GM19043 (cell line): ENCODE results near the gene MAT2B.
A peak's percentile ranks its signal among the peaks of the same experiment; 100 is the strongest.
"Not testable (repeated sequence)": the region's sequence is repeated elsewhere in the genome, so short reads cannot be mapped to it uniquely, and the experiment has no call there.

Source experiments
- ATAC-seq: cut with Tn5 transposase; IDR thresholded peaks from one replicate; pipeline ENCODE4 v1.9.1; 2021; ENCODE audit warnings: low read depth; ENCODE audit not compliant: unreplicated experiment

MAT2B gene

DNA sequence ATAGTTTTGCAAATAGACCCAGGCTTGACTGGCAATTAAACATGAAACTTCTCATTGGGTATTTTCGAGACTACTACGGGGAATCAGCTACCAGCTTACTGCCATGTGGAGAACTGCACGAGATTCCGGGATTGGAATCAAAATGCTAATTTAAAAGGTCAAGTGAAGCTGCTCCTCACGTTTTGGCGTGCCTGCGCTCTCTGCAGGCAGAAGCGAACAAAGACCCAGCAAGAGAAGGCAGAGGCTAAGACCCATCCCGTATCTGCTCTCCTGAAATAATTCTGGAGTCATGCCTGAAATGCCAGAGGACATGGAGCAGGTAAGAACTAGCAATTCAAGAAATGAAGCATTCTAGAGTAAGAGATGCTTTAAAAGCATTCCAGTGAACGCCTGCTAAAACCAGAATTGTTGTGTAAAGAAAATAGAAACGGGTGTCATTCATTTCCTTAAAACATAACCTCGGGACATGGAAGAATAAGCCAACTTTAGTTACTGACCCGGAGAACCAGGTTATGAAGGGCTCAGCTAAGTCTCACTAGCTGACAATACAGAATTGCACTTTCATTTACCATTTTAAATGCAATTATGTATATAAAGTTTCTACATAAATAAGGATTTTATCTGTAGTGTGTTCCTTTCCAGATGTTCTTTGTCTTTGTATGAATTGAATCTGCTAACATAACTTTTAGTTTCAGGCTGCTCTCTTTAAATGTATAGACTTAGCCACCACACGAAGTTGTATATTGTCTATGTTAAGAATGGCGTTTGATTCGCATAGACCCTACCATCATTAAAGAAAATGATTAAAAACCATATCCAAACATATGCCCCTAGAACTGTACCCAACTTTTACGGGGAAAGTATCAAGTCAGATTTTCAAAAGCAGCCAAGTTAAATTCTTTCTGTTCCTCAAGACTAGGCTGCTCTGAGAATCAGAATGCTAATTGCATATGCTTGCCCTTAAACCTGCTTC is 2.0 kb upstream of the MAT2B start:
- peak; percentile 11 for ATAC-seq

DNA sequence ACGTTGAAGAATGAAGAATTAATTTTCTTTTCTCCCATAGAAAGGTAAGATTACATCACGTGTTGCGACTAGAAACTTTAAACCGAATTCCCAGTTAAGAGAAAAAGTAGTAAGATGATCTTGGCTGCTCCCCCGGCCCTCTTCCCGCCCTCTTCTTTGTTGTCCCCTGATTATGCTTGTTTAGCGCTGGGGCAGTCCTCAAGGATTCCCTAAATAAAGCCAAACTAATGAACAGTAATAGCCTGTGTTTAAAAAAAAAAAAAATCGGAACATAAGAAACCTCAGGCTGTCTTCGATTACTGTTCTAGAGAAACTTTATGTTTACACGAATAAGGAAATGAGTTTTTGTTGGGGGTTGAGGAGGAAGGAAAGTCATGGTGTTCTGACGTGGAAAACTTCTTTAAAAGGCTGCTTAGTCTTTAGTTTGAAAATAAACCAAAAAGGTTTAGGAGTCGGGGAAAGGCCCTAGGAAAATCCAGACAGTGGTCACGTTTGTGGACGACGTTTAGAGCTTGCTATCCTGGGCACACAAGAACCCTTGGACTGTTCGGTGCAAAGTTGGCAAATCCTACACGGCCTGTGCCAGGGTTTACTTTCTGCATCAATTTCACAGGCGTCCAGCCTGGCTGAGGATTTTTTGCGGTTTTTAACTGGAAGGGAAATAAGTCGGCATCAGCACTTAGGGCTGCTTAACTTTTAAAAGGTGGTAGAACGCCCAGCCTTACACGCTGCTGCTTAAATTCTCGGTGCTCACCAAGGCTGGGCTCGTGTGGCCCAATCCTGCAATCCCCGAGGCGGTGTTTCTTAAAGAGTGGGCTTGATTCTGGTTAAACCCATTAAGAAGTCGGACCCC is 1.1 kb upstream of the MAT2B start:
- ATAC-seq: no peak

DNA sequence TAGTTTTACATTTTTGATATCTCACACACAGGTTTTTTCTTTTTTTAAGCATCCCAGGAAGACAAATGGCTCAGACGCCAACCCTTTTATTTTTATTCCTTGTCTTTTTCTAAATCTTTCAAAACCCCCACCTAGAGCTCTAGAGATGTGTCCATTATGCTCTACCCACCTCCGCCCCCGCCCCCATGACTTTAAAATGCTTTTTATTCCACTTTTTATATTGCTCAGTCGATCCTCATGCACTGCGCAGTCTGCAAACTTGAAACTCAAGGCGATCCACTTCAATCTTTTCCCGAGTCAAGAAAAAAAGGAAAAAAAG is 411 bp upstream of the MAT2B start:
- ATAC-seq: no peak

DNA sequence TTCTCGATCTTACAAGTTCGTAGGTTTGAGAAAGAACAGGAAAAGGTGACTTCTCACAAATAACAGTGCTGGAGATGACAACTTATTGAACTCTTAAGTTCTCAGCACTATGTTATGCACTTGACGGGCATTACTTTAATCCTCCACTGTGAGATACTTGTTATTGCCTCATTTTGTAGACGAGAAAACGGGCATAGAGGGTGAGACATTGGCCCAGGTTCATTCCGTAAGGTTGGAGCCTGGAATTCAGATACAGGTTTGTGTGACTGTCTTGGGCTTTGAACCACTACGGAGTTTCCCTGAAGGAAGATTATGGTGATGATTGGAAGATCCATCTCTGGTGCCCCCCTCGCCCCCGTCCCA is 657 bp downstream of the MAT2B start:
- peak; percentile 7 for ATAC-seq

DNA sequence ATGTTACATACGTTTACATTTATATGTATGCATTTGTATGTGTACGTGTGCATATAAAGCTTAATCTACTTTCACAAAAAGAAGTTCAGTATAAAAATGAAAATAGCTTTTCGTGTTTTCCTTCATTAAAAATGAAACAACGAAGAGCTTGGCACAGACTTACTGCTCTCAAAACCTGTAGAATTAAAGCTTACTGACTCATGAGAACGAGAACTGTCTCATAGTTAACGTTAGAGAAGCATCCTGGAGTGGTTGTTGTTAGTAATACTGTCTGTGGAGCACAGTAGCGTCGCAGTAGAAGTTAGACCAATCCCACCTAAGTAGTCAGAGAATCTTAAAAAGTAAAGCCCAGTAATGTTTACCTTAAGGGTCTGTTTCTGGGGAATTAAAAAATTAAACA is 1.3 kb downstream of the MAT2B start:
- ATAC-seq: no peak

DNA sequence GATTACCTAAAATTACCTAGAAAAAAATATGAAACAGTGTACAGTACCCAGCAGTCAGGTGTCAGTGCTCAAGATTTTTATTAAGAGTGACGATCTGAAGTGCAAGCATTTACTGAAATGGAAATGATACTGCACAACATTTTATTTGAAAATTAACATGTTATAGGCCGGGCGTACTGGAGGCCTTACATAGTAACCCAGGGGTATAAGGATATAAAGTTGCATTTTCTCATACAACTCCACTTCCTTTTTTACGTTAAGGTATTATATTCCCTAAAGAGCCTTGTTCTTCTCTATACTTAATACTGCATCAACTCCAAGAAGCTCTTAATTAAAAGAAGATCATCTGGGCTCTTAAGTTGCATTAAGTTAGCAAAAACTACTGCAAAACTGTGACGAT is 3.3 kb downstream of the MAT2B start:
- no peak for ATAC-seq

DNA sequence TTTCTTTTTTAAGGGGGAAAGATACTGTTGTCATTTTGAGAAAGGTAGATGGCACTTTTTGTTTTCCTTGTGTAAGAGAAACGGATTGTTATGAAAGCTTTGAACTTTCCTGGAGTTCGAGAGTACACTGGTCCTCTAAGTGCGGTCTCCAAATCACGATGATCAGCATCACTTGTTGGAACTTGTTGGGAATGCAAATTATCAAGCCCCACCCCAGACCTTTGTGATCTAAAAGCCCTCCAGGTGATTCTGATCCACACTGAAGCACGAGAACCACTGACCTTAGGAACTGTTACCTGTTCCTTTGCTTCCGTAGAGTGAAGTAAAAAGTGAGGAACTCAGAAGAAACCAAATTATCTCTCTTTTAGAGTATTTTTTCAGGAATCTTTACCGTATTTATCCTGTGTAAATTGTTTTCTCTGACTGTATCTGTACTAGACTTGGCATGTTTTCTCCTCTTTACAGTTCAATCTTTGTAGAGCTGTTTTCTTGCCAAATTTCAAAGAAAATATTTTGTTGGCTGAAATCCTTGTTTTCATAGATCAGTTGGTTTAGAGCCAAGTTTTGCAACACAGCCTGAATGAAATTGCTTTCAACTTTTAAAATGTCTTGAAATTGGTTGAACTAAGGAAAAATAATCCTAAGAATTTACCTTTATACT is 4.0 kb downstream of the MAT2B start:
- ATAC-seq: no peak

DNA sequence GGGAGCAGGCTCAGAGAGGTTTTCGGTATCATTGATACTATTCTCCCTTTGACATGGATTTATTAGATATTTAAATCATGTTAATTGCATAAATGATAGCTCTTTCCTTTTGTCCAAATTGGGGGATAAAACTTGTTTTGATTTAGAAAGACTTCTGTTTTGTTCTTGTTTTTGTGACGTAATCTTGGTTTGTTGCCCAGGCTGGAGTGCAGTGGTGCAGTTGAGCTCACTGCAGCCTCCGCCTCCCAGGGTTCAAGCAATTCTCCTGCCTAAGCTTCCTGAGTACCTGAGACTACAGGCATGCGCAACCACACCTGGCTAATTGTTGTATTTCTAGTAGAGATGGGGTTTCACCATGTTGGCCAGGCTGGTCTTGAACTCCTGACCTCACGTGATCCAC is 7.1 kb downstream of the MAT2B start:
- ATAC-seq: no peak

DNA sequence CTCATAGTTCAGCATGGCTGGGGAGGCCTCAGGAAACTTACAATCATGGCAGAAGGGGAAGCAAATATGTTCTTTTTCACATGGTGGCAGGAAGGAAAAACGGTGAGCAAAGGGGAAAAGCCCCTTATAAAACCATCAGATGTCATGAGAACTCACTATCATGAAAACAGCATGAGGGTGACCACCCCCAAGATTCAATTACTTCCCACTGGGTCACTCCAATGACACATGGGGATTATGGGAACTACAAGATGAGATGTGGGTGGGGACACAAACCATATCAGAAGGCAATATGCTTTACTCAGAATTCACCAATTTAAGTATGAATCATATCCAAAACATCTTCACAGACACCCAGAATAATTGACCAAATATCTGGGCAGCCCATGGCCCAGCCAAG is 19.7 kb downstream of the MAT2B start:
- ATAC-seq: no peak

DNA sequence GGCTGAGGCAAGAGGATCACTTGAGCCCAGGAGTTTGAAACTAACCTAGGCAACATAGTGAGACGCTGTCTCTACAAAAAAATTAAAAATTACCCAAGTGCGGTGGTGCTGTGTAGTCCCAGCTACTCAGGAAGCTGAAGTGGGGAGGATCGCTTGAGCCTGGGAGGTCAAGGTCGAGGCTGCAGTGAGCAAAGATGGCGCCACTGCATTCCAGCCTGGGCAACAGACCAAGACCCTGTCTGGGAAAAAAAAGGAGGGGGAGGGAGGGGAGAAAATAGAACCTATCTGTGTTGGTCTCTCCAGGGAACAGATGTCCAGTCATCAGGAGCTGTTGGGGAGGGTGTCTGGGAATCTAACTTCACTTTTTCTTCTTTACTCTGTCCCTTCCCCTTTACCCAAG is 24.3 kb downstream of the MAT2B start:
- ATAC-seq: no peak

DNA sequence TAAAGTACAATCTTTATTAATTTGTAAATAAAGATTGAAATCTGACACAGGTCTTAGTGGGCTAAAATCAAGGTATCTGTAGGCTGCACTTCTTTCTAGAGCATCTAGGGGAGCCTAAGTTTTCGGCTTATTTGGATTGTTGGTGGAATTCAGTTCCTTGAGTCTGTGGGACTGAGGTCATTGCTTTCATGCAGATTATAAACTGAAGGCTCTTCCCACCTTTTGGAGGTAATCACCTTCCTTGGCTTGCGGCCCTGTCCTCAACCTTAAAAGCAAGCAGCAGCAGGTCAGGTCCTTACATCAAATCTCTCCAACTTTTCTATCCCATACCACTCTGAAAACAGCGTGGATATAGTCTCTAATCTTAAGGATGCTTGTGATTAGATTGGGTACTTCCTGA is 25.9 kb downstream of the MAT2B start:
- no peak for ATAC-seq

DNA sequence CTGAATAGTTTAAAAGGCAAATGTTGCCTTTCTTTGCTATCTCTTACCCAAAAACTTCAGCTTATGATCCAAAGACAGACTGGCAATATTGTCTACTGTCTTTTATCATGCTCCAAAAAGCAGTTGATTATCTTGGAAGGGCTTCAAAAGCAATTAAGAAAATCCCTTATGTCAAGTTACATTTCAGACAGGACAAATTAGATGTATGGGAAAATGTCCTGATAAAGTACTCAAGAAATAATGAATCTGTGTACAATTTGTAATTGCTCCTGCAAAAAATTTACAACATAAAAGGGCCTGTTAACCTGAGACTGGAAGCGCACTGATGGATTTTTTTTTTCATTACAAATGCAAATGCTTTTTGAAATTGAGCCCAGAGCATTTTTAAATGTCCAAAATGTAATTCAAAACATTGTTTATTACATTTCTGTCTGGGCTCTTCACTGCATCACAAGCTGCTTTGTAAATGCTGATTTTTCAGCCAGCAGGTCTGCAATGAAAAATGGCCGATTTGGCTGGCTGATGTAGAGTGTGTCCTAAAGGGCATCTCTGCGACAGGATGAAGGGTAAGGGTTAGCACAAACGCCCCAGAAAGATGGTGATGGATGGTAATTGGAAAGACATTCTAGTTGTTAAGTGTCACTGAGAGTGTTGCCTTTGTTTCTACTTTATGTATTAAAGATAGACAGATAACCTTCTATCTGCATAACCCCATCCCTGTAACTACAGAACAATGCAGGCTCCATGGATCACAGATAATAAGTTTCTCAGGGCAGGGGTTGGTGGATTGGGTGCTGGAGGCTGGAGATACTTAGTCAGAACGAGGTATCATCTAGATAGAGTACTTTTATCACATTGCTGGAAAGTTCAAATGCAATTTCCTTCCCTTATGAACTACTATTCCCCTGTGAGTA is 27.0 kb downstream of the MAT2B start:
- ATAC-seq: no peak

DNA sequence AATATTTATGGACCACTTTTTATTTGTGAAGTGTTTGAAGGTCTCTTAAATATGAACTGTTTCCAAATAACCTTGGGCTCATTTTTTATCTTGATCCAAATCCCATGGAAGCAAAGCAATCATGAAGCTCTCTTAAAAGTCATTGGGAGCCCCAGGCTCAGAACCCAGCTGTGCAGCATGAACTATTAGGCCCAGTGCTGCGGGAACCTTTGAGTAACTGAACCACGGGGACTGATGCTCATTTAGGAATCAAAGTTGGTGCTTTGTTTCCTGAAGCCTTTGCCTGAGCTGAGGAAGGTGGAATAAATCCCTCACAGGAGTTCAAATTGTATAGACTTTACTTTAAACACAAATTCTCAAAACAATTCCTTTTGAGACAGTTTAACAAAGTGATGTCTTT is 27.8 kb downstream of the MAT2B start:
- no peak for ATAC-seq

DNA sequence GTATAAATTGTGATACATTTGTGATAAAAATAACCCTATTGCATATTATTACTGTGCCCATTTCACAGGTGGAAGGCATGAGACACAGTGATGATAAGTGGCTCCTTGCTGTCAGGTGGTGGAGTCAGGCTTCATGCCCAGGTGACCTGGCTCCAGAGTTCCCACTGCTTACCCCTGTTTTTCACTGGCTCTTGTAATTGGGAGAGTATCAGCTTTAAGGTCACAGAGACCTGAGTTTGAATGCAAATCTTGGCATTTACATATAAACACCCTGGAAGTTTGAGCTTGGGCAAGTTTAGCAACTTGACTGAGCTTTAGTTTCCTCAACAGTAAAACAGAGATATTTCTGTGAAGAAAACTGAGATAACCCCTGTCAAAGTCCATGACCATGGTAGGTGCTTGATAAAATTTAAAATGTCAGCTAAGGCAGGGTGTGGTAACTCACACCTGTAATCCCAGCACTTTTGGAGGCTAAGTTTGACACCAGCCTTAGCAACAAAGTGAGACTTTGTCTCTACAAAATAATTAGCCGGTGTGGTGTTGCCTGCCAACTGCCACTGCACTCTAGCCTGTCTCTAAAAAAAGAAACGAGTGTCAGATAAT is 29.2 kb downstream of the MAT2B start:
- no peak for ATAC-seq

DNA sequence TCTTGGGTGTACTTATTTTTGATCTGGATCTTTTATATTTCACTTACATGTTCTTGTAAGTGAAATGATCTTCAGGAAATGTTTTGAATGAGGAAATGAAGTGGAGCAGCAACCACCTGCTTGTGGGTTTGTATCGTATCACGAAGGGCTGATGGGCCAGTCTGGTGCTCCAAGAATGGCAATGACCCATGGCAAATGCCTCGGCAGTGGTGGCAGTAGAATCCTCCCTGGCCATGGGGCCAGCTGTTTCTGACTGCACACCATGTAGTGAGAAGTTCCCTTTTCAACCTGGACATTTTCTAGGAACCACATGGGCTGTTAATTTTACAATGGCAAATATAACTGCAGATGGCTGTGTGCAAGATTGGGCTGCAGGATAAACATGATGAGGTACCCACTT is 29.9 kb downstream of the MAT2B start:
- no peak for ATAC-seq

DNA sequence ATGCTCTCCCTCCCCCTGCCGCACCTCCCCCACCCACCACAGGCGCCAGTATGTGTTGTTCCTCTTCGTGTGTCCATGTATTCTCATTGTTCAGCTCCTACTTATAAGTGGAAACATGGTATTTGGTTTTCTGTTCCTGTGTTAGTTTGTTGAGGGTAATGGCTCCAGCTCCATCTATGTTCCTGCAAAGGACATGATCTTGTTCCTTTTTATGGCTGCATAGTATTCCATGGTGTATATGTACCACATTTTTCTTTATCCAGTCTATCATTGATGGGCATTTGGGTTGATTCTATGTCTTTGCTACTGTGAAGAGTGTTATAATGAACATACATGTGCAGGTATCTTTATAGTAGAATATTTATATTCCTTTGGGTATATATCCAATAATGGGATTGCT is 31.0 kb downstream of the MAT2B start:
- ATAC-seq: not testable (repeated sequence)

DNA sequence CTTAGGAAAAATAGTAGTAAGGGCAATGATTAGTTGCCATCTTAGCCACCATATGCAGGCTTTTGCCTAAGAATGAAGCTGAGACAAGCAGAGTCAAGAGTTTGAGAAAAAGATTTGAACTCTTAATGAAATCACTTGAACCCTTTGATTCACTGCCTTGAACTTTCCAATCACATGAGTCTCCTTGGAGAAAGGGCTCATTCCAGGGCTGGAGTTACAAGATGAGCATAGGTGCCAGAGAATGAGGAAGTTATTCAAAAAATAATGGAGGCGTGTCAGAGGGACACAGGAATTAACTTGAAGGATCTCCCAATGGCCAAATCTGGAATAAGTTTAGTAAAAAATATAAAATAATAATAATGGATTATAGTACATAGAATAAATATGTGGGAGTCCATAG is 35.3 kb downstream of the MAT2B start:
- ATAC-seq: no peak

DNA sequence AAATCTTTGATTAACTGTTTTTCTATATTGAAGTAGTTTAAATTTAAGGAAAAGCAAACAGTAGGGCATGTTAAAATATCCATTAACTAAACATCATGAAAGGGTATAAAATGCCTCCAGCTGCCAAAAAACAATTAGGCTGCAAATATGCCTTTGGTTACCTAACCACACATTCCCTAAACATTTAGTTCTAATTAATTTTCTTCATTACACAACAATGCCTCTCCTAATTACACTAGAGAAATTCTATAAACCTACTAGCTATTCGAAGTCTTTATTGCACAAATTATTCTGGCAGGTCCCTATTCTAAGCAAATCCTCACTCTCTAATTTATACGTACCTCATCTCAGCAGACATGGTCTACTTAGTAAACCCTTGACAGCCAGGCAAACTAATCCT is 37.4 kb downstream of the MAT2B start:
- no peak for ATAC-seq

DNA sequence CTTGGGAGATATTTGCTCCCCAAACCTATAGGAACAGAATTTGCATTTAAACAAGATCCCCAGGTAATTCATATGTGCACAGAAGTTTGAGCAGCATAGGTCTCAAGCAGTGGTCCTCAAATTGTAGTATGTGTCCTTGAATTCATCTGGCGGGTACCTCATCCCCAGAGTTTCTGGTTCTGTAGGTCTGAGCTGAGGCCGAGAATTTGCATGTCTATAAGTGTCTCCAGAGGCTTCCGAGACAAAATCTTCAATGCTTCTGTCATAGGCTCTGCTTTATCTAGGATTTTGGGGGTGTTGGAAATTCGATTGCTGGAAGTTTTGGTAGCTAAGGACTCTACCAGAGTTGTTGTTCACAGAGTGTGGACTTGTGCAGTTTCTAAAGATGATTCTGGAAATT is 38.6 kb downstream of the MAT2B start:
- no peak for ATAC-seq

DNA sequence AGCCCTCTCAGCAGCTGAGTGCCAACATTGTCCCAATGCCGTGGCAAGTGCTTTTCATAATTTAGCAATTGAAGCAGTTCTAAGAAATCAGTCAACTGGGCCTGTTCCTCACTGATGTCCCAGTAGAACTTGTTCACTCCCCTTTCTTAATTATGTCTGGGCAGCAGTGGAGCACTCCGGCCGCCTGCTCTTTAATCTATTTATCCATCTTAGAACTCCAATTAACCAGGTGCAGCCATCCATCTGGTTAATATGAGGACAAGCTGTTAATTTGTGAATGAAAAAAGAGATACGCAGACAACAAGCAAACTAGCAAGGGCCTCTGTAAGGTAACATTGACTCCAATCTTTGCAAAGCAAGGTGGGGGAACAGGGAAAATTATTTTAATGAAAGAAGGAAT is 39.4 kb downstream of the MAT2B start:
- no peak for ATAC-seq
